Measurements from ENCODE around the gene ZNRF2.

GRCh38 chr7:30379131-30379530 is 94.7 kb downstream of the ZNRF2 start:
- TF ChIP-seq EZH2 (optimal IDR thresholded peaks at IDR 0.05; ENCODE audit: low read depth, low read length) (no peak), CTCF (IDR thresholded peaks at IDR 0.05; ENCODE audit: low read length) (no peak), EZH2phosphoT487 (IDR thresholded peaks at IDR 0.05; ENCODE audit: low read length) (no peak)
